HCT116 (cell line): Measurements from ENCODE around the gene SNTG2. TPM values are rescaled to one million over a fixed set of nuclear protein-coding genes. Genes with fewer than 3 reads are reported as not detected.

Experiments used
- ATAC-seq: fragments of 200-7000 bp; cut with Tn5 transposase; 2 replicates; pipeline ENCODE4 v1.9.1; 2020; ENCODE audit warnings: mild to moderate bottlenecking, moderate library complexity
- BruUV-seq: library from RNA; stranded (reverse); fragments of 400-500 nt; replicated peaks from 2 replicates; lab custom pipeline; 2021; lab: Mats Ljungman, UMichigan
- CTCF ChIA-PET: fragments of 300-600 bp; sonication (Branson Sonifier 250); formaldehyde crosslinking; loops from one replicate; lab custom pipeline; 2021; ENCODE audit warnings: antibody characterized with exemption; lab: Charles Lee
- POLR2A ChIA-PET: fragments of 300-600, 350-600 bp; sonication (Branson Sonifier 250); formaldehyde crosslinking; loops from one replicate; lab custom pipeline; 2021; ENCODE audit warnings: antibody characterized with exemption; lab: Charles Lee
- RAD21 ChIA-PET, 2 experiments: fragments of 300-600 bp; sonication (Branson Sonifier 250); formaldehyde crosslinking; loops; one replicate each; lab custom pipeline; 2023; ENCODE audit warnings: low total read pairs in 2 of 2; ENCODE audit not compliant: uncharacterized antibody in 2 of 2, unreplicated experiment in 2 of 2, low non-redundant PET in 1 of 2; lab: Charles Lee
- DNase-seq: peaks from one replicate; pipeline ENCODE4 v3.0.0-alpha.2; 2010; ENCODE audit warnings: low read depth, low spot score
- H2AFZ ChIP-seq: fragments of 200-600 bp; shearing (Covaris generic), sonication (generic); 2 replicates; pipeline ENCODE4 v1.6.1; 2017; ENCODE audit warnings: low read depth, mixed run types, mixed read lengths, antibody characterized with exemption, low read length; ENCODE audit not compliant: poor library complexity, severe bottlenecking
- H3K27ac ChIP-seq: 2 replicates; pipeline ENCODE4 v1.5.1; 2012; ENCODE audit warnings: low read depth, low read length
- H3K27me3 ChIP-seq: fragments of 200-600 bp; sonication (generic); 2 replicates; pipeline ENCODE4 v1.6.1; 2016; ENCODE audit warnings: mixed run types, low read length, mixed read lengths; ENCODE audit not compliant: insufficient read depth
- H3K36me3 ChIP-seq, 2 experiments: fragments of 200-500 bp in 1 of 2; fragments of 200-600 bp in 1 of 2; sonication (Bioruptor generic) in 1 of 2; sonication (generic) in 1 of 2; 2 replicates each; pipeline versions ENCODE4 v1.5.1 to v1.6.1; 2014 to 2016; ENCODE audit warnings: low read length in 2 of 2, inconsistent platforms in 1 of 2, mixed read lengths in 1 of 2, mixed run types in 1 of 2; ENCODE audit not compliant: insufficient read depth in 2 of 2, control insufficient read depth in 1 of 2
- H3K4me1 ChIP-seq, 2 experiments: fragments of 200-600 bp in 1 of 2; sonication (generic) in 1 of 2; 2 replicates each; pipeline versions ENCODE4 v1.5.1 to v1.6.1; 2012 to 2017; ENCODE audit warnings: low read length in 2 of 2, inconsistent platforms in 1 of 2, mild to moderate bottlenecking in 1 of 2, mixed read lengths in 1 of 2, mixed run types in 1 of 2, moderate library complexity in 1 of 2; ENCODE audit not compliant: insufficient read depth in 2 of 2, control insufficient read depth in 1 of 2
- H3K4me2 ChIP-seq: fragments of 200-600 bp; sonication (generic); 2 replicates; pipeline ENCODE4 v1.6.1; 2017; ENCODE audit warnings: mixed run types, low read length, mixed read lengths
- H3K4me3 ChIP-seq, 2 experiments: fragments of 200-600 bp in 1 of 2; sonication (generic) in 1 of 2; replicated peaks in 1 of 2; 2 replicates each; pipeline ENCODE4 v1.5.1; 2011 to 2016; ENCODE audit warnings: low read length in 2 of 2, control low read depth in 1 of 2, low read depth in 1 of 2, mild to moderate bottlenecking in 1 of 2, mixed read lengths in 1 of 2, mixed run types in 1 of 2
- H3K79me2 ChIP-seq: fragments of 200-600 bp; sonication (generic); 2 replicates; pipeline ENCODE4 v1.6.1; 2017; ENCODE audit warnings: mild to moderate bottlenecking, mixed run types, low read length, moderate library complexity, mixed read lengths; ENCODE audit not compliant: insufficient read depth
- H3K9ac ChIP-seq: fragments of 200-600 bp; sonication (generic); 2 replicates; pipeline ENCODE4 v1.6.1; 2016; ENCODE audit warnings: low read length, mixed read lengths
- H3K9me2 ChIP-seq: fragments of 200-600 bp; sonication (generic), shearing (Covaris generic); 2 replicates; pipeline ENCODE4 v1.6.1; 2017; ENCODE audit warnings: mixed run types, mild to moderate bottlenecking, moderate library complexity; ENCODE audit not compliant: insufficient read depth
- H3K9me3 ChIP-seq, 2 experiments: fragments of 200-500 bp in 1 of 2; fragments of 200-600 bp in 1 of 2; sonication (Bioruptor generic) in 1 of 2; sonication (generic) in 1 of 2; 2 replicates each; pipeline ENCODE4 v1.6.1; 2014 to 2017; ENCODE audit warnings: low read length in 2 of 2, mixed read lengths in 2 of 2, inconsistent platforms in 1 of 2, low read depth in 1 of 2, mild to moderate bottlenecking in 1 of 2, mixed run types in 1 of 2, moderate library complexity in 1 of 2; ENCODE audit not compliant: control insufficient read depth in 1 of 2, insufficient read depth in 1 of 2
- H4K20me1 ChIP-seq: fragments of 200-600 bp; sonication (generic), shearing (Covaris generic); 2 replicates; pipeline ENCODE4 v1.6.1; 2017; ENCODE audit warnings: mixed run types, mild to moderate bottlenecking, moderate library complexity; ENCODE audit not compliant: insufficient read depth
- EZH2 ChIP-seq: fragments of 200-600 bp; sonication (generic); IDR thresholded peaks from 2 replicates; pipeline ENCODE4 v1.6.1; 2017; ENCODE audit warnings: antibody characterized with exemption, mixed run types
- EZH2phosphoT487 ChIP-seq: fragments of 200-600 bp; IDR thresholded peaks from 2 replicates; pipeline ENCODE4 v1.6.1; 2018; ENCODE audit warnings: antibody characterized with exemption, borderline replicate concordance
- FOSL1 ChIP-seq: IDR thresholded peaks from 2 replicates; pipeline ENCODE4 v1.6.1; 2012; ENCODE audit warnings: low read depth
- POLR2A ChIP-seq: IDR thresholded peaks from 2 replicates; pipeline ENCODE4 v1.7.0; 2011; ENCODE audit warnings: borderline replicate concordance; ENCODE audit not compliant: insufficient read depth, insufficient read length; ENCODE audit errors: extremely low read depth
- RAD21 ChIP-seq: IDR thresholded peaks from 2 replicates; pipeline ENCODE4 v1.6.1; 2012; ENCODE audit warnings: low read depth, mild to moderate bottlenecking
- SIN3A ChIP-seq: IDR thresholded peaks from 2 replicates; pipeline ENCODE4 v1.6.1; 2012; ENCODE audit warnings: low read depth
- TCF7L2 ChIP-seq: IDR thresholded peaks from 2 replicates; pipeline ENCODE4 v1.7.0; 2011; ENCODE audit warnings: borderline replicate concordance, inconsistent platforms; ENCODE audit not compliant: insufficient read depth, insufficient read length; ENCODE audit errors: extremely low read depth
- ZNF274 ChIP-seq: fragments of 200-500 bp; sonication (Bioruptor generic); IDR thresholded peaks from 2 replicates; pipeline ENCODE4 v1.6.1; 2014; ENCODE audit warnings: mild to moderate bottlenecking, low read depth, low read length, inconsistent platforms
- intact Hi-C: fragments of 100-400 bp; cut with micrococcal nuclease; formaldehyde crosslinking; loops from 2 replicates; pipeline ENCODE4 v1.10.0; 2022
- total RNA-seq: library from RNA; stranded (reverse); gene quantifications from one replicate; pipeline ENCODE4 v1.2.1, GENCODE V29; 2021; ENCODE audit not compliant: unreplicated experiment
- TF ChIP-seq, protein P1 (sequence below): IDR thresholded peaks from 2 replicates; pipeline ENCODE4 v1.6.1; 2012; ENCODE audit warnings: low read depth
- TF ChIP-seq, protein P2 (sequence below): IDR thresholded peaks from 2 replicates; pipeline ENCODE4 v1.6.1; 2011; ENCODE audit warnings: mild to moderate bottlenecking, low read length, moderate library complexity; ENCODE audit not compliant: insufficient replicate concordance; ENCODE audit errors: extremely low read depth

Gene SNTG2
- total RNA-seq, 1 experiment from 2014 or later: not detected

DNA sequence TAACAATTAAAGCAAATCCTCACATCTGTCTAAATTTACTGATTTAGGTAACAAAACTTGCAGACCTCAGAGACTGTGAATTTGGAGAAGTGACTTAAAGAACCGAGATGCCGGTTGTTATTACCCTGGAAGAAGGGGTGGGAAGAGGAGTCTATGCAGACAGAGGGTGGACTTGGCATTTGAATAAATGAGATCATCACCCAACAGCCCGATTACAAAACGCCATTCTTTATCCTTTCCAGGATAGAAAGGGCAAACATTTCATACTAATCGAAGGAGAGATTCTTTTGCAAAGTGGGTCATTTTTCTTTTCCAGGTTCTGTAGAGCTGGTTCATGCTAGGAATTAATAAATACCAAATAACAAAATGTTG is 389.5 kb downstream of the SNTG2 start:
- H3K27me3 ChIP-seq: 0 out of 2 replicates have a peak, but pooled peaks cover 10% of the 10 kb centered on the region
- H3K27ac ChIP-seq: no peak overlapping the region
- TF ChIP-seq TCF7L2 (no peak), EZH2phosphoT487 (no peak), ZNF274 (no peak), FOSL1 (no peak), POLR2A (no peak), RAD21 (no peak), SIN3A (no peak), EZH2 (no peak)
- TF ChIP-seq, protein P1, sequence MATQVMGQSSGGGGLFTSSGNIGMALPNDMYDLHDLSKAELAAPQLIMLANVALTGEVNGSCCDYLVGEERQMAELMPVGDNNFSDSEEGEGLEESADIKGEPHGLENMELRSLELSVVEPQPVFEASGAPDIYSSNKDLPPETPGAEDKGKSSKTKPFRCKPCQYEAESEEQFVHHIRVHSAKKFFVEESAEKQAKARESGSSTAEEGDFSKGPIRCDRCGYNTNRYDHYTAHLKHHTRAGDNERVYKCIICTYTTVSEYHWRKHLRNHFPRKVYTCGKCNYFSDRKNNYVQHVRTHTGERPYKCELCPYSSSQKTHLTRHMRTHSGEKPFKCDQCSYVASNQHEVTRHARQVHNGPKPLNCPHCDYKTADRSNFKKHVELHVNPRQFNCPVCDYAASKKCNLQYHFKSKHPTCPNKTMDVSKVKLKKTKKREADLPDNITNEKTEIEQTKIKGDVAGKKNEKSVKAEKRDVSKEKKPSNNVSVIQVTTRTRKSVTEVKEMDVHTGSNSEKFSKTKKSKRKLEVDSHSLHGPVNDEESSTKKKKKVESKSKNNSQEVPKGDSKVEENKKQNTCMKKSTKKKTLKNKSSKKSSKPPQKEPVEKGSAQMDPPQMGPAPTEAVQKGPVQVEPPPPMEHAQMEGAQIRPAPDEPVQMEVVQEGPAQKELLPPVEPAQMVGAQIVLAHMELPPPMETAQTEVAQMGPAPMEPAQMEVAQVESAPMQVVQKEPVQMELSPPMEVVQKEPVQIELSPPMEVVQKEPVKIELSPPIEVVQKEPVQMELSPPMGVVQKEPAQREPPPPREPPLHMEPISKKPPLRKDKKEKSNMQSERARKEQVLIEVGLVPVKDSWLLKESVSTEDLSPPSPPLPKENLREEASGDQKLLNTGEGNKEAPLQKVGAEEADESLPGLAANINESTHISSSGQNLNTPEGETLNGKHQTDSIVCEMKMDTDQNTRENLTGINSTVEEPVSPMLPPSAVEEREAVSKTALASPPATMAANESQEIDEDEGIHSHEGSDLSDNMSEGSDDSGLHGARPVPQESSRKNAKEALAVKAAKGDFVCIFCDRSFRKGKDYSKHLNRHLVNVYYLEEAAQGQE: no peak
- TF ChIP-seq, protein P2, sequence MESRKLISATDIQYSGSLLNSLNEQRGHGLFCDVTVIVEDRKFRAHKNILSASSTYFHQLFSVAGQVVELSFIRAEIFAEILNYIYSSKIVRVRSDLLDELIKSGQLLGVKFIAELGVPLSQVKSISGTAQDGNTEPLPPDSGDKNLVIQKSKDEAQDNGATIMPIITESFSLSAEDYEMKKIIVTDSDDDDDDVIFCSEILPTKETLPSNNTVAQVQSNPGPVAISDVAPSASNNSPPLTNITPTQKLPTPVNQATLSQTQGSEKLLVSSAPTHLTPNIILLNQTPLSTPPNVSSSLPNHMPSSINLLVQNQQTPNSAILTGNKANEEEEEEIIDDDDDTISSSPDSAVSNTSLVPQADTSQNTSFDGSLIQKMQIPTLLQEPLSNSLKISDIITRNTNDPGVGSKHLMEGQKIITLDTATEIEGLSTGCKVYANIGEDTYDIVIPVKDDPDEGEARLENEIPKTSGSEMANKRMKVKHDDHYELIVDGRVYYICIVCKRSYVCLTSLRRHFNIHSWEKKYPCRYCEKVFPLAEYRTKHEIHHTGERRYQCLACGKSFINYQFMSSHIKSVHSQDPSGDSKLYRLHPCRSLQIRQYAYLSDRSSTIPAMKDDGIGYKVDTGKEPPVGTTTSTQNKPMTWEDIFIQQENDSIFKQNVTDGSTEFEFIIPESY: no peak
- H4K20me1 ChIP-seq: no peaks in the 10 kb centered on the region
- DNase-seq (no peak), ATAC-seq (no peak)
- H3K4me2 ChIP-seq: no peak overlapping the region
- ChIA-PET CTCF (no interaction called here), POLR2A (no interaction called here), RAD21 (no interaction called here)
- H2AFZ ChIP-seq: no peak overlapping the region
- H3K9me2 ChIP-seq: no peaks in the 10 kb centered on the region
- H3K9me3 ChIP-seq: no peaks in the 10 kb centered on the region
- intact Hi-C loops: no loop called here
- BruUV-seq: no TSS peak
- H3K9ac ChIP-seq: no peak overlapping the region
- no peaks in the 10 kb centered on the region for H3K4me1 ChIP-seq
- H3K79me2 ChIP-seq: no peaks in the 10 kb centered on the region
- no peak overlapping the region for H3K4me3 ChIP-seq
- no peaks in the 10 kb centered on the region for H3K36me3 ChIP-seq
